Sigmoid colon (tissue), 7 donors: Measurements from ENCODE around the gene CD34. TPM values are rescaled to one million over a fixed set of nuclear protein-coding genes. Genes with fewer than 3 reads are reported as not detected.
"Not testable (repeated sequence)": the region's sequence is repeated elsewhere in the genome, so short reads cannot be mapped to it uniquely, and the experiment has no call there.

Experiments used
- DNase-seq: peaks from one replicate; pipeline ENCODE4 v3.0.0-alpha.2; 2019
- H3K27ac ChIP-seq, 4 donors: fragments of 200-600 bp; sonication (generic); one replicate each; pipeline ENCODE4 v1.5.1; 2016 to 2019; ENCODE audit warnings: mild to moderate bottlenecking in 1 of 4
- H3K27me3 ChIP-seq, 3 donors: fragments of 200-600 bp; sonication (generic); one replicate each; pipeline ENCODE4 v1.5.1; 2019; ENCODE audit warnings: mild to moderate bottlenecking in 1 of 3
- H3K36me3 ChIP-seq, 4 donors: fragments of 200-600 bp; sonication (generic); one replicate each; pipeline ENCODE4 v1.5.1; 2016 to 2019
- H3K4me1 ChIP-seq, 4 donors: fragments of 200-600 bp; sonication (generic); one replicate each; pipeline ENCODE4 v1.5.1; 2017 to 2019
- H3K4me3 ChIP-seq, 4 donors: fragments of 200-600 bp; sonication (generic); one replicate each; pipeline ENCODE4 v1.5.1; 2017 to 2019; ENCODE audit warnings: mild to moderate bottlenecking in 2 of 4, moderate library complexity in 1 of 4
- H3K9me3 ChIP-seq, 4 donors: fragments of 200-600 bp in 3 of 4; sonication (generic) in 3 of 4; one replicate each; pipeline versions ENCODE4 v1.5.1 to v1.6.1; 2013 to 2019
- CTCF ChIP-seq, 4 experiments: fragments of 450-650 bp in 3 of 4; fragments of 200-600 bp in 1 of 4; IDR thresholded peaks; one replicate each; pipeline ENCODE4 v1.5.1; 2016 to 2019; ENCODE audit warnings: antibody characterized with exemption in 4 of 4, mild to moderate bottlenecking in 3 of 4, moderate library complexity in 2 of 4
- EP300 ChIP-seq, 4 donors: sonication (generic); formaldehyde crosslinking; IDR thresholded peaks; one replicate each; pipeline ENCODE4 v1.6.1; 2017; ENCODE audit warnings: antibody characterized with exemption in 4 of 4
- POLR2A ChIP-seq, 2 donors: fragments of 450-650 bp; IDR thresholded peaks; one replicate each; pipeline ENCODE4 v1.6.1; 2016; ENCODE audit warnings: antibody characterized with exemption in 2 of 2, mild to moderate bottlenecking in 2 of 2, moderate library complexity in 2 of 2
- POLR2AphosphoS5 ChIP-seq, 4 donors: sonication (generic); formaldehyde crosslinking; IDR thresholded peaks; one replicate each; pipeline ENCODE4 v1.6.1; 2017; ENCODE audit warnings: antibody characterized with exemption in 4 of 4
- WGBS, 2 donors: extraction: QIAGEN DNeasy Blood & Tissue Kit; methylation state at CpG; one replicate each; pipeline ENCODE4 v1.1.7; 2013; 5-methylcytosine and 5-hydroxymethylcytosine counted together
- intact Hi-C: fragments of 100-400 bp; cut with DNase I; formaldehyde crosslinking; loops from one replicate; pipeline ENCODE4 v1.15.1; 2023
- polyA plus RNA-seq, 3 donors: library from polyadenylated mRNA; stranded (reverse); fragments of 200-250 nt; gene quantifications; one replicate each; pipeline ENCODE4 v1.2.3, GENCODE V29; 2013
- total RNA-seq, 4 donors: library from RNA; depleted of rRNA; stranded (reverse); fragments of >200 nt; gene quantifications; one replicate each; pipeline ENCODE4 v1.1.0, GENCODE V29; 2016
- donor health status: healthy with polysubstance abuse.
- donor health status: Bipolar disorder and iron deficiency.
- donor health status: healthy.

CD34 gene
- total and polyA plus RNA-seq, 7 donors, result 1.8 to 58.7 (median 15.9) TPM

DNA sequence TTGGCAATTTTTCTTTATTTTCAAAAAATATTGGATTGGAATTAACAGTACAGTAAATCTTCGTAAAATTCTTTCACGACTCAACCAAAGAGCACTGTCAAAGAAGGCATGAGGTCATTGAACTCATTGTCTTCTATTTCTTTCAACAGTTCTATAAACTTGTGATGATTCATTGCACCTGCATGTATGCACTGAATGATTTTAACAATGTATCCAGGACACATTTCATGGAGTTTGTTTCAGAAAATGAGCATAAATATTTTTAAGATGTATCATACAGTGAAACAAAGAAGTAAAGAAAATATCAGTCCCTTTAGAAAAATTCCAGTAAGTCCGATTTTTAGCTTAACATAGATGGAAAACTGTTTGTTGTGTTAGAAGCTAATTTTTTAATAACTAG, 33.6 kb upstream of the CD34 start:
- no peak for DNase-seq
- Histone ChIP-seq H3K27ac (no peak overlapping the region), H3K9me3 (no peaks in the 10 kb centered on the region), H3K27me3 (no peaks in the 10 kb centered on the region), H3K4me1 (peaks cover 0 to 9% (median 6%) of the 10 kb centered on the region in 4 donors), H3K36me3 (no peaks in the 10 kb centered on the region), H3K4me3 (no peak overlapping the region)
- intact Hi-C loops, result no loop called here
- WGBS, 2 donors, result 60 to 81% methylated on average over 3 of the region's 3 CpGs
- no peak for TF ChIP-seq EP300 (IDR thresholded peaks at IDR 0.05)
- no peak for TF ChIP-seq CTCF (IDR thresholded peaks at IDR 0.05)
- TF ChIP-seq POLR2A (IDR thresholded peaks at IDR 0.05), result no peak
- TF ChIP-seq POLR2AphosphoS5 (IDR thresholded peaks at IDR 0.05), result no peak

- DNase-seq, intact Hi-C loops, H3K4me1 ChIP-seq, H3K9me3 ChIP-seq, H3K36me3 ChIP-seq, H3K27me3 ChIP-seq, H3K4me3 ChIP-seq: not testable (repeated sequence)
- peak in 1 of 4 donors; percentile 5 for TF ChIP-seq POLR2AphosphoS5 (IDR thresholded peaks at IDR 0.05)
- H3K27ac ChIP-seq, result peak overlapping the region; percentile 28 to 65 (median 60)
- 67 to 86% methylated on average over 14 of the region's 14 CpGs for WGBS, 2 donors
Observed at GRCh38 chr1:207942337-207942741, 31.4 kb upstream of the CD34 start.

DNA sequence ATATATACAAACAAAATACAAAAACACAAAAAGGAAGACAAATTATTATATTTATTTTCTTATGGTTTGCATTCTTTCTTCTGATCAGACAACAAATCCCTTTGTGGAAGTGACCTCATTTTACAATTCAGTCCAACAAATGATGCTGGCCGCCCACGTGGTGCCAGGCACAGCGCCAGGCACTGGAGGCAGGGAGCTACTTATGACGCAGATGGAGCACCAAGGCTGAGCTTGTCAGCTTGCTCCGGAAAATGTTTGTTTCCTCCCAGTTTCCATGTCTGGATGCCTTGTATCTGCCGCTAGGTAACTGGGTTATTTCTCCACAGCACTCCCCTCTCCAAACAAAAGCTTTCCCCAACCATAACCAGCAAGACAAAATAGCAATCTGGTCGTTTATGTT, 30.7 kb upstream of the CD34 start:
- Histone ChIP-seq H3K36me3 (no peaks in the 10 kb centered on the region), H3K9me3 (no peaks in the 10 kb centered on the region), H3K27ac (peak overlapping the region; percentile 28 to 65 (median 60)), H3K4me1 (no peaks in the 10 kb centered on the region), H3K4me3 (no peak overlapping the region), H3K27me3 (no peaks in the 10 kb centered on the region)
- 33 to 47% methylated on average over 7 of the region's 7 CpGs for WGBS, 2 donors
- intact Hi-C loops, result no loop called here
- TF ChIP-seq POLR2AphosphoS5 (IDR thresholded peaks at IDR 0.05), result peak; percentile 18 to 74 (median 40)
- TF ChIP-seq EP300 (IDR thresholded peaks at IDR 0.05), result no peak
- peak; percentile 92 for DNase-seq

DNA sequence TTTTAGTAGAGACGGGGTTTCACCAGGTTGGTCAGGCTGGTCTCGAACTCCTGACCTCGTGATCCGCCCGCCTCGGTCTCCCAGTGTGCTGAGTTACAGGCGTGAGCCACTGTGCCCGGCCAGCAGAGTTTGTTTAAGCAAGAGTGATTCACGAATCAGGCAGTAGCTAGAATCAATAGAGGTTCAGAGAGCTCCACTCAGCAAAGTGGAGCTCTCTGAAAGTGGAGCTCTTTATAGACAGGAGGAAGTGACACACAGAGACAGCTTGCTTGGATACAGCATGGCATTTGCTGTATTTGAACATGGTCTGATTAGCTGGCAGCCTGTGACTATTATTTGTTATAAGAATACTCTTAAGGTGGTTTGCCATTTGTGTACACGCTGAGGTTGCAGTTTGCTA, 27.1 kb upstream of the CD34 start:
- H3K4me3 ChIP-seq, result no peak overlapping the region
- H3K27me3 ChIP-seq, result no peaks in the 10 kb centered on the region
- no peaks in the 10 kb centered on the region for H3K36me3 ChIP-seq
- DNase-seq, result no peak
- 72 to 84% methylated on average over 10 of the region's 10 CpGs for WGBS, 2 donors
- peak overlapping the region in 1 of 4 donors; percentile 3 for H3K27ac ChIP-seq
- intact Hi-C loops, result no loop called here
- TF ChIP-seq EP300 (IDR thresholded peaks at IDR 0.05) (no peak), CTCF (IDR thresholded peaks at IDR 0.05) (no peak), POLR2A (IDR thresholded peaks at IDR 0.05) (no peak)
- H3K4me1 ChIP-seq, result no peaks in the 10 kb centered on the region
- no peaks in the 10 kb centered on the region for H3K9me3 ChIP-seq

DNA sequence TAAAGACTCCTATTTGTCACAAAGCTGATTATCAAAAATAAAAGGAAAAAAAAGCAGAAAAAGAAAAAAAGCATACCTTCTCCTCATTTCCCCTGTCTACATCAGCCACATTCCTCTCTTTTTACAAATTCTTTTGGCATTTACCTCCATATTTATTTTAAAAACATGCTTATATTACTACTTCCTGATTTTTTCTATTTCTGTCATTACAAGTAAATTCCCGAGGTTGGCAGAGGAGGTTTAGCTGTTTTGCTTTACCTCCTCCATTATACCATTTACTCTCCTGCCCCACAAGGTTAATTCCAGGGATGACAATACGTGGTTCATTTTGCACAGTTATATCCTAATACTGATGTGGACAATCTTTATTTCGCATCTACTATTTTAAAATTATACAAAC, 26.3 kb upstream of the CD34 start:
- intact Hi-C loops, result no loop called here
- TF ChIP-seq POLR2AphosphoS5 (IDR thresholded peaks at IDR 0.05) (no peak), CTCF (IDR thresholded peaks at IDR 0.05) (no peak), POLR2A (IDR thresholded peaks at IDR 0.05) (no peak), EP300 (IDR thresholded peaks at IDR 0.05) (no peak)
- H3K9me3 ChIP-seq, result no peaks in the 10 kb centered on the region
- no peaks in the 10 kb centered on the region for H3K36me3 ChIP-seq
- no peak overlapping the region for H3K27ac ChIP-seq
- H3K4me3 ChIP-seq, result no peak overlapping the region
- no peaks in the 10 kb centered on the region for H3K4me1 ChIP-seq
- 76 to 78% methylated on average over 3 of the region's 3 CpGs for WGBS, 2 donors
- no peaks in the 10 kb centered on the region for H3K27me3 ChIP-seq
- no peak for DNase-seq

DNA sequence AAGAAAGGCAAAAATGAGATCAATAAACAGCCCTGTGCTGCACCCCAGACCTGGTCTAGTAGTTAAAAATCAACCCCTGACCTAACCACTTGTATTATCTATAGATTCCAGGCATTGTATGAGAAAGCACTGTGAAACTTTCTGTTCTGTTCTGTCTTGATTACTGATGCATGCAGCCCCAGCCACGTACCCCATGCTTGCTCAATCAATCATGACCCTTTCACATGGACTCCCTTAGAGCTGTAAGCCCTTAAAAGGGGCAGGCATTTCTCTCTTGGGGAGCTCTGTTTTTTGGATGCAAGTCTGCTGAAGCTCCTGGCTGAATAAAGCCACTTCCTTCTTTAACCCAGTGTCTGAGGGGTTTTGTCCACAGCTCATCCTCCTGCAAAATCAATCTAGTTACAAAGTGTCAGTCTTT, 24.2 kb upstream of the CD34 start:
- DNase-seq, result no peak
- Histone ChIP-seq H3K27ac (no peak overlapping the region), H3K9me3 (no peaks in the 10 kb centered on the region), H3K27me3 (no peaks in the 10 kb centered on the region), H3K4me3 (no peak overlapping the region), H3K36me3 (no peaks in the 10 kb centered on the region), H3K4me1 (no peaks in the 10 kb centered on the region)
- 63 to 74% methylated on average over 1 of the region's 1 CpG for WGBS, 2 donors
- TF ChIP-seq POLR2A (IDR thresholded peaks at IDR 0.05), result no peak
- no peak for TF ChIP-seq POLR2AphosphoS5 (IDR thresholded peaks at IDR 0.05)
- TF ChIP-seq EP300 (IDR thresholded peaks at IDR 0.05), result no peak
- no peak for TF ChIP-seq CTCF (IDR thresholded peaks at IDR 0.05)
- intact Hi-C loops, result no loop called here
